Astrocyte (in vitro differentiated cells and primary cell): Measurements from ENCODE around the gene ASPRV1. TPM values are rescaled to one million over a fixed set of nuclear protein-coding genes. Genes with fewer than 3 reads are reported as not detected.

Experiments
- DNase-seq: peaks from one replicate; pipeline ENCODE4 v3.0.0-alpha.2; 2010; ENCODE audit warnings: low read depth
- FAIRE-seq: peaks from 2 replicates; lab custom pipeline; 2011; peaks lifted over from hg19 to GRCh38; lab: Jason Lieb, UNC
- H2AFZ ChIP-seq: 2 replicates; pipeline ENCODE4 v1.6.0; 2012; ENCODE audit warnings: low read depth, low read length, inconsistent platforms
- H3K27ac ChIP-seq: 2 replicates; pipeline ENCODE4 v1.5.1; 2011; ENCODE audit warnings: low read depth, low read length, inconsistent platforms
- H3K27me3 ChIP-seq: 2 replicates; pipeline ENCODE4 v1.6.0; 2011; ENCODE audit warnings: low read length, inconsistent platforms; ENCODE audit not compliant: insufficient read depth
- H3K36me3 ChIP-seq: 2 replicates; pipeline ENCODE4 v1.5.1; 2011; ENCODE audit warnings: low read length, inconsistent platforms; ENCODE audit not compliant: insufficient read depth
- H3K4me1 ChIP-seq: 2 replicates; pipeline ENCODE4 v1.5.1; 2011; ENCODE audit warnings: low read length, inconsistent platforms; ENCODE audit not compliant: insufficient read depth
- H3K4me2 ChIP-seq: 2 replicates; pipeline ENCODE4 v1.6.0; 2012; ENCODE audit warnings: low read length, inconsistent platforms
- H3K4me3 ChIP-seq: 2 replicates; pipeline ENCODE4 v1.5.1; 2011; ENCODE audit warnings: low read depth, mild to moderate bottlenecking, low read length, inconsistent platforms; ENCODE audit not compliant: insufficient read depth
- H3K79me2 ChIP-seq: 2 replicates; pipeline ENCODE4 v1.6.0; 2012; ENCODE audit warnings: mild to moderate bottlenecking, low read length, inconsistent platforms; ENCODE audit not compliant: insufficient read depth
- H3K9ac ChIP-seq: 2 replicates; pipeline ENCODE4 v1.6.0; 2012; ENCODE audit warnings: mild to moderate bottlenecking, low read length, inconsistent platforms
- H3K9me3 ChIP-seq: 2 replicates; pipeline ENCODE4 v1.5.1; 2012; ENCODE audit warnings: low read depth, mild to moderate bottlenecking, low read length, inconsistent platforms; ENCODE audit not compliant: insufficient read depth
- H4K20me1 ChIP-seq: 2 replicates; pipeline ENCODE4 v1.6.0; 2012; ENCODE audit warnings: low read length, inconsistent platforms; ENCODE audit not compliant: insufficient read depth
- H3K27ac Mint-ChIP-seq: one replicate; pipeline ENCODE4 v1.8.0; 2021; ENCODE audit warnings: mild to moderate bottlenecking, mixed read lengths; ENCODE audit not compliant: unreplicated experiment
- H3K27me3 Mint-ChIP-seq: one replicate; pipeline ENCODE4 v1.8.0; 2021; ENCODE audit warnings: low read depth, mixed read lengths; ENCODE audit not compliant: unreplicated experiment
- H3K36me3 Mint-ChIP-seq: one replicate; pipeline ENCODE4 v1.8.0; 2021; ENCODE audit warnings: low read depth, mixed read lengths; ENCODE audit not compliant: unreplicated experiment
- H3K4me1 Mint-ChIP-seq: one replicate; pipeline ENCODE4 v1.8.0; 2021; ENCODE audit warnings: low read depth, mixed read lengths; ENCODE audit not compliant: unreplicated experiment
- H3K4me3 Mint-ChIP-seq: one replicate; pipeline ENCODE4 v1.8.0; 2021; ENCODE audit warnings: mild to moderate bottlenecking, moderate library complexity, mixed read lengths; ENCODE audit not compliant: unreplicated experiment
- H3K9me3 Mint-ChIP-seq: one replicate; pipeline ENCODE4 v1.8.0; 2021; ENCODE audit warnings: mild to moderate bottlenecking, mixed read lengths; ENCODE audit not compliant: unreplicated experiment
- CTCF ChIP-seq: IDR thresholded peaks from 2 replicates; pipeline ENCODE4 v1.5.1; 2011; ENCODE audit warnings: low read depth, mild to moderate bottlenecking, inconsistent platforms, low read length, moderate library complexity; ENCODE audit not compliant: insufficient read depth
- EZH2 ChIP-seq: IDR thresholded peaks from 2 replicates; pipeline ENCODE4 v1.6.1; 2012; ENCODE audit warnings: mild to moderate bottlenecking, low read length, inconsistent platforms; ENCODE audit not compliant: insufficient read depth
- total RNA-seq: library from RNA; stranded (reverse); gene quantifications from 2 replicates; pipeline ENCODE4 v1.2.1, GENCODE V29; 2021

Gene ASPRV1
- total RNA-seq, 1 donor from 2014 or later: 0.23 TPM

GRCh38 chr2:69977906-69978482 is 16.6 kb upstream of the ASPRV1 start:
- peaks cover 2% of the 10 kb centered on the region for H3K9me3 Mint-ChIP-seq
- peaks cover 2% of the 10 kb centered on the region for H3K36me3 Mint-ChIP-seq
- no peak for TF ChIP-seq EZH2
- no peak for TF ChIP-seq CTCF
- Histone ChIP-seq H3K27ac (no peak overlapping the region), H4K20me1 (no peaks in the 10 kb centered on the region), H2AFZ (no peak overlapping the region), H3K79me2 (no peaks in the 10 kb centered on the region), H3K4me3 (no peak overlapping the region), H3K4me2 (no peak overlapping the region), H3K9ac (no peak overlapping the region), H3K4me1 (no peaks in the 10 kb centered on the region), H3K36me3 (no peaks in the 10 kb centered on the region), H3K27me3 (peaks cover 2% of the 10 kb centered on the region), H3K9me3 (no peaks in the 10 kb centered on the region)
- peaks cover 9% of the 10 kb centered on the region for H3K27me3 Mint-ChIP-seq
- no peak overlapping the region for H3K4me3 Mint-ChIP-seq
- DNase-seq: no peak
- FAIRE-seq: no peak
- peaks cover 3% of the 10 kb centered on the region for H3K4me1 Mint-ChIP-seq
- H3K27ac Mint-ChIP-seq: no peak overlapping the region

GRCh38 chr2:69977186-69977585 is 15.8 kb upstream of the ASPRV1 start:
- Histone ChIP-seq H3K27me3 (peaks cover 2% of the 10 kb centered on the region), H3K4me3 (no peak overlapping the region), H3K36me3 (no peaks in the 10 kb centered on the region), H3K79me2 (no peaks in the 10 kb centered on the region), H3K4me2 (no peak overlapping the region), H3K9ac (no peak overlapping the region), H3K9me3 (no peaks in the 10 kb centered on the region), H2AFZ (no peak overlapping the region), H4K20me1 (no peaks in the 10 kb centered on the region), H3K4me1 (no peaks in the 10 kb centered on the region), H3K27ac (no peak overlapping the region)
- no peak for TF ChIP-seq CTCF
- no peak for TF ChIP-seq EZH2
- FAIRE-seq: no peak
- Mint-ChIP-seq H3K9me3 (peaks cover 2% of the 10 kb centered on the region), H3K4me3 (no peak overlapping the region), H3K27me3 (peaks cover 9% of the 10 kb centered on the region), H3K27ac (no peak overlapping the region), H3K36me3 (peaks cover 2% of the 10 kb centered on the region), H3K4me1 (peaks cover 7% of the 10 kb centered on the region)
- no peak for DNase-seq

- Mint-ChIP-seq H3K27ac (no peak overlapping the region), H3K9me3 (peaks cover 2% of the 10 kb centered on the region), H3K4me3 (no peak overlapping the region), H3K27me3 (peaks cover 9% of the 10 kb centered on the region), H3K4me1 (peaks cover 7% of the 10 kb centered on the region), H3K36me3 (peaks cover 2% of the 10 kb centered on the region)
- Histone ChIP-seq H3K27ac (no peak overlapping the region), H3K79me2 (no peaks in the 10 kb centered on the region), H3K9me3 (no peaks in the 10 kb centered on the region), H3K9ac (no peak overlapping the region), H2AFZ (no peak overlapping the region), H3K36me3 (no peaks in the 10 kb centered on the region), H3K27me3 (peaks cover 2% of the 10 kb centered on the region), H3K4me1 (no peaks in the 10 kb centered on the region), H4K20me1 (no peaks in the 10 kb centered on the region), H3K4me3 (no peak overlapping the region), H3K4me2 (no peak overlapping the region)
- DNase-seq (no peak), FAIRE-seq (no peak)
- TF ChIP-seq CTCF: no peak
- no peak for TF ChIP-seq EZH2
Observed at GRCh38 chr2:69975853-69976462, 14.5 kb upstream of the ASPRV1 start.
